Smooth muscle cell (in vitro differentiated cells): ENCODE measurements around the gene RYR2. TPM values are rescaled to one million over a fixed set of nuclear protein-coding genes. Genes with fewer than 3 reads are reported as not detected.

Experiments used
- DNase-seq: peaks from one replicate; lab custom pipeline; 2025; ENCODE audit not compliant: unreplicated experiment; lab: John Stamatoyannopoulos, UW
- H2AFZ ChIP-seq: fragments of 200-600 bp; sonication (generic); 2 replicates; pipeline ENCODE4 v1.6.0; 2016; ENCODE audit warnings: antibody characterized with exemption, low read depth, mild to moderate bottlenecking
- H3F3A ChIP-seq: fragments of 200-600 bp; sonication (generic); 2 replicates; pipeline ENCODE4 v1.6.0; 2017; ENCODE audit warnings: antibody characterized with exemption, low read depth
- H3K27ac ChIP-seq: fragments of 200-600 bp; sonication (generic); 2 replicates; pipeline ENCODE4 v1.5.1; 2016; ENCODE audit warnings: low read depth, mild to moderate bottlenecking
- H3K27me3 ChIP-seq: fragments of 200-600 bp; sonication (generic); 2 replicates; pipeline ENCODE4 v1.6.1; 2016; ENCODE audit warnings: low read depth, mild to moderate bottlenecking
- H3K36me3 ChIP-seq: fragments of 200-600 bp; sonication (generic); 2 replicates; pipeline ENCODE4 v1.5.1; 2016; ENCODE audit warnings: low read depth
- H3K4me1 ChIP-seq: fragments of 200-600 bp; sonication (generic); 2 replicates; pipeline ENCODE4 v1.5.1; 2016; ENCODE audit warnings: low read depth
- H3K4me2 ChIP-seq: fragments of 200-600 bp; sonication (generic); 2 replicates; pipeline ENCODE4 v1.6.0; 2016; ENCODE audit warnings: mild to moderate bottlenecking
- H3K4me3 ChIP-seq: fragments of 200-600 bp; sonication (generic); 2 replicates; pipeline ENCODE4 v1.5.1; 2016; ENCODE audit warnings: mild to moderate bottlenecking
- H3K79me2 ChIP-seq: fragments of 200-600 bp; sonication (generic); 2 replicates; pipeline ENCODE4 v1.6.0; 2016; ENCODE audit warnings: low read depth, mild to moderate bottlenecking
- H3K9ac ChIP-seq: fragments of 200-600 bp; sonication (generic); 2 replicates; pipeline ENCODE4 v1.6.0; 2016; ENCODE audit warnings: low read depth
- H3K9me3 ChIP-seq: fragments of 200-600 bp; sonication (generic); replicated peaks from 2 replicates; pipeline ENCODE4 v1.5.1; 2016; ENCODE audit warnings: low read depth
- H4K20me1 ChIP-seq: fragments of 200-600 bp; sonication (generic); 2 replicates; pipeline ENCODE4 v1.6.0; 2016; ENCODE audit warnings: low read depth
- WGBS: methylation state at CpG from one replicate; pipeline ENCODE4 v1.1.7; 2016; ENCODE audit warnings: low lambda C conversion rate; 5-methylcytosine and 5-hydroxymethylcytosine counted together
- polyA plus RNA-seq: library from polyadenylated mRNA; unstranded; fragments of >200 nt; fragmentation: Nextera tagmentation; extraction: Ambion mirVana; gene quantifications from 2 replicates; pipeline ENCODE4 v1.2.1, GENCODE V29; 2016
- total RNA-seq: library from RNA; depleted of rRNA; stranded (reverse); fragments of >200 nt; gene quantifications from 2 replicates; pipeline ENCODE4 v1.2.3, GENCODE V29; 2014
- TF ChIP-seq, protein P1 (sequence below): fragments of 200-600 bp; sonication (generic); IDR thresholded peaks from 2 replicates; pipeline ENCODE4 v1.5.1; 2017; ENCODE audit warnings: borderline replicate concordance, mild to moderate bottlenecking, antibody characterized with exemption; ENCODE audit not compliant: insufficient read depth, poor library complexity, severe bottlenecking

RYR2 gene
- total and polyA plus RNA-seq, 2 experiments from 2014 or later, result 0.09 TPM; not detected in 1

DNA sequence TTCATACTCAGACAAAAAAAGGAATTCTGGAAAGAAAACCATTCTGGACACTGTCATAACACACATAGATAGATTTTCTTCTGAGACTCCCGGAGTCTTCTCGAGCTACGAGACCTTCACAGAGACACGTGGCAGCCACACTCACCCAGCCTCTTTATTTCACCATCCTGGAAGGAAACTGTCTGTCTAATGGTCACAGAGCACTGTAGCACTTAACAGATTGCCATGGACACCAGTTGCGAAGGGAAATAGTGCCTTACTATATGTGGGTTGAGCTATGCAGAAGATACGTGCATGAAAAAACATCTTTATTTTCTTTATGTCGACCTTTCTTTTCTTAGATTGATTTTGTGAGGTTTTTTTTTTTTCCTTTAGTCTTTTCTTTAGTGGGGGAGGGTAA is 790.9 kb downstream of the RYR2 start:
- no peak overlapping the region for H3K4me2 ChIP-seq
- WGBS, result 57% methylated on average over 7 of the region's 7 CpGs
- H3K27ac ChIP-seq, result no peak overlapping the region
- no peak overlapping the region for H3K9ac ChIP-seq
- H3F3A ChIP-seq, result no peaks in the 10 kb centered on the region
- TF ChIP-seq, protein P1, sequence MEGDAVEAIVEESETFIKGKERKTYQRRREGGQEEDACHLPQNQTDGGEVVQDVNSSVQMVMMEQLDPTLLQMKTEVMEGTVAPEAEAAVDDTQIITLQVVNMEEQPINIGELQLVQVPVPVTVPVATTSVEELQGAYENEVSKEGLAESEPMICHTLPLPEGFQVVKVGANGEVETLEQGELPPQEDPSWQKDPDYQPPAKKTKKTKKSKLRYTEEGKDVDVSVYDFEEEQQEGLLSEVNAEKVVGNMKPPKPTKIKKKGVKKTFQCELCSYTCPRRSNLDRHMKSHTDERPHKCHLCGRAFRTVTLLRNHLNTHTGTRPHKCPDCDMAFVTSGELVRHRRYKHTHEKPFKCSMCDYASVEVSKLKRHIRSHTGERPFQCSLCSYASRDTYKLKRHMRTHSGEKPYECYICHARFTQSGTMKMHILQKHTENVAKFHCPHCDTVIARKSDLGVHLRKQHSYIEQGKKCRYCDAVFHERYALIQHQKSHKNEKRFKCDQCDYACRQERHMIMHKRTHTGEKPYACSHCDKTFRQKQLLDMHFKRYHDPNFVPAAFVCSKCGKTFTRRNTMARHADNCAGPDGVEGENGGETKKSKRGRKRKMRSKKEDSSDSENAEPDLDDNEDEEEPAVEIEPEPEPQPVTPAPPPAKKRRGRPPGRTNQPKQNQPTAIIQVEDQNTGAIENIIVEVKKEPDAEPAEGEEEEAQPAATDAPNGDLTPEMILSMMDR, result no peak
- H3K4me1 ChIP-seq, result no peaks in the 10 kb centered on the region
- no peak overlapping the region for H3K4me3 ChIP-seq
- no peak for DNase-seq
- no peak overlapping the region for H2AFZ ChIP-seq
- H3K27me3 ChIP-seq, result no peaks in the 10 kb centered on the region
- H3K79me2 ChIP-seq, result no peaks in the 10 kb centered on the region
- no peaks in the 10 kb centered on the region for H3K36me3 ChIP-seq
- H3K9me3 ChIP-seq, result no peaks in the 10 kb centered on the region
- no peaks in the 10 kb centered on the region for H4K20me1 ChIP-seq

GRCh38 chr1:237834048-237834447 is 792.1 kb downstream of the RYR2 start:
- no peaks in the 10 kb centered on the region for H4K20me1 ChIP-seq
- no peaks in the 10 kb centered on the region for H3K36me3 ChIP-seq
- H3F3A ChIP-seq, result no peaks in the 10 kb centered on the region
- H3K9me3 ChIP-seq, result no peaks in the 10 kb centered on the region
- H2AFZ ChIP-seq, result no peak overlapping the region
- 88% methylated on average over 3 of the region's 3 CpGs for WGBS
- DNase-seq, result no peak
- TF ChIP-seq, protein P1, result no peak
- H3K9ac ChIP-seq, result no peak overlapping the region
- no peak overlapping the region for H3K27ac ChIP-seq
- H3K4me3 ChIP-seq, result no peak overlapping the region
- no peaks in the 10 kb centered on the region for H3K27me3 ChIP-seq
- no peaks in the 10 kb centered on the region for H3K79me2 ChIP-seq
- no peak overlapping the region for H3K4me2 ChIP-seq
- H3K4me1 ChIP-seq, result no peaks in the 10 kb centered on the region

DNA sequence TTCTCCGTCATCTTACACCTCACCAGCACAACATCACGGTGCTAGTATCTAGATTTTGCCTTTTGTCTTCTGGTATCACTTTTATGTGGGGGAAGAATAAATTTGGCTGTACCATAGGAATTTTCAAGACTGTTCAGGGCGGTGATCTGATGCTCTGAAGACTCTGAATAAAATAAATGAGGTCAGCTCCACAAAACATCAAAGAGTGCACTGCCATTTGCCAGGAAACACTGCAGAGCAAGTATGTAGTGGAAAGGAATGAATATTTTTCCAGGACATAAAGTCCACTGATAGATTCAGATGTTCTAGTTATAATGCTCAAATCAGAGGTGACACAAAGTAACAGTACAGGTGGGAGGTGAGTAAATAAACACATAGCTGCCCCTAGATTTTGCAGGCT is 792.5 kb downstream of the RYR2 start:
- Histone ChIP-seq H3K36me3 (no peaks in the 10 kb centered on the region), H3K9ac (no peak overlapping the region), H3K9me3 (no peaks in the 10 kb centered on the region), H3K4me1 (no peaks in the 10 kb centered on the region), H3K27me3 (no peaks in the 10 kb centered on the region), H3K4me3 (no peak overlapping the region), H3K4me2 (no peak overlapping the region), H3K79me2 (no peaks in the 10 kb centered on the region), H4K20me1 (no peaks in the 10 kb centered on the region), H3F3A (no peaks in the 10 kb centered on the region), H2AFZ (no peak overlapping the region), H3K27ac (no peak overlapping the region)
- TF ChIP-seq, protein P1, result no peak
- no peak for DNase-seq
- 95% methylated on average over 3 of the region's 3 CpGs for WGBS

DNA sequence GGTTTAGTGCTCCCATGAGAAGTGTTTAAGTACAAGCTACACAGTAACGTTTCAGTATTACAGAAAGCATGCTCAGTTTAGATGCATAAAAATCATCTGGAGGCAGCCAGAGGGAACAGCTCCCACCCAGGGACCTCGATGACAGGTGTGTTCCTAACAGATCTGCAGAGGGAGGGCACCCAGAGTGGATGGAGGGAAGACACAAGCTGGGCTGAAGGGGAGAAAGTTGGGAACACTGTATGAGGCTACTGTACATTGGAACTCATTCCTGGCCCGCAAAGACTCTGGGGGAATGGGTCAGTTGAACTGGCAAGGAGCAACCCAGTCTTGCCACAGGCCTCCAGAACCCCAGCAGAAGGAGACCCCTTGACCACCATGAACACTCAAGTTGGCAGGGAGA is 796.3 kb downstream of the RYR2 start:
- H2AFZ ChIP-seq, result no peak overlapping the region
- H3K79me2 ChIP-seq, result no peaks in the 10 kb centered on the region
- H3K4me1 ChIP-seq, result no peaks in the 10 kb centered on the region
- WGBS, result 52% methylated on average over 3 of the region's 3 CpGs
- H3K9ac ChIP-seq, result no peak overlapping the region
- no peaks in the 10 kb centered on the region for H4K20me1 ChIP-seq
- TF ChIP-seq, protein P1, result no peak
- DNase-seq, result no peak
- no peak overlapping the region for H3K27ac ChIP-seq
- H3K27me3 ChIP-seq, result no peaks in the 10 kb centered on the region
- H3K4me2 ChIP-seq, result no peak overlapping the region
- no peak overlapping the region for H3K4me3 ChIP-seq
- H3F3A ChIP-seq, result no peaks in the 10 kb centered on the region
- H3K36me3 ChIP-seq, result no peaks in the 10 kb centered on the region
- H3K9me3 ChIP-seq, result no peaks in the 10 kb centered on the region
